Measurements from ENCODE around the gene ZNF83.

DNA sequence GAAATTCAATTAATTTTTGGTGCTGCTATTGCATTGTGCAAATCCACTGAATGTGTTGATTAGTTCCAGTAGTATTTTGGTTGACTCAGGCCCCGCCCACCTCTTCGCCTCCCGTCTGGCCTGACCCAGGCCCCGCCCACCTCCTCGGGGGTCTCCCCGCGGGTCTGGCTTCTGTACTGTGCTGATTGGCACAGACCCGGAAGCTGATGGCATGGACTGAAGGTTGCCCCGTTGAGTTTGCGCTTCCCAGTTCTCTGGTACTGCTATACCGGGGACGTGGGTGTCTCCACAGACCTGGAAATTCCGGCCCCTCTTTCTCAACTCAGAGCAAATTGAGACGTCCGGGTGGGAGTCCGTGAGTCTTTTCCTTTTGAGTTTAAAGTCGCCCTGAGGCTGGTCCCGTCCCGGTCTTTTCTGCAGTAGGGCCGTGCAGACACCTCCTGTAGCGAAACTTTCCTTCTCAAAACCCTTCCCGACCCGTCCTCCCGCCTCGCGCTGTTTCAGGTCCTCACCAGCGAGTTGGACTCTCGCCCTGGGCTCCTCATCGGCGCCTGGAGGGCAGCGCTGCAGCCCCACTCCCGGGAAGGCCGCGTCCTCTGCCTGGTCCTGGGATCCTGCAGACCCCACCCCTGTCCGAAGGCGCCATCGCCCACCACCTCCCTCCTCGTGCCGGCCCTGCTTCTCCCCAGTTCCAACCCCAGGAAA, 53.3 kb downstream of the ZNF83 start:
- TF ChIP-seq, protein P1, sequence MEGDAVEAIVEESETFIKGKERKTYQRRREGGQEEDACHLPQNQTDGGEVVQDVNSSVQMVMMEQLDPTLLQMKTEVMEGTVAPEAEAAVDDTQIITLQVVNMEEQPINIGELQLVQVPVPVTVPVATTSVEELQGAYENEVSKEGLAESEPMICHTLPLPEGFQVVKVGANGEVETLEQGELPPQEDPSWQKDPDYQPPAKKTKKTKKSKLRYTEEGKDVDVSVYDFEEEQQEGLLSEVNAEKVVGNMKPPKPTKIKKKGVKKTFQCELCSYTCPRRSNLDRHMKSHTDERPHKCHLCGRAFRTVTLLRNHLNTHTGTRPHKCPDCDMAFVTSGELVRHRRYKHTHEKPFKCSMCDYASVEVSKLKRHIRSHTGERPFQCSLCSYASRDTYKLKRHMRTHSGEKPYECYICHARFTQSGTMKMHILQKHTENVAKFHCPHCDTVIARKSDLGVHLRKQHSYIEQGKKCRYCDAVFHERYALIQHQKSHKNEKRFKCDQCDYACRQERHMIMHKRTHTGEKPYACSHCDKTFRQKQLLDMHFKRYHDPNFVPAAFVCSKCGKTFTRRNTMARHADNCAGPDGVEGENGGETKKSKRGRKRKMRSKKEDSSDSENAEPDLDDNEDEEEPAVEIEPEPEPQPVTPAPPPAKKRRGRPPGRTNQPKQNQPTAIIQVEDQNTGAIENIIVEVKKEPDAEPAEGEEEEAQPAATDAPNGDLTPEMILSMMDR (conservative IDR thresholded peaks at IDR 0.05): no peak
- TF ChIP-seq EZH2 (IDR thresholded peaks at IDR 0.05; ENCODE audit: low read depth): no peak
